Activated CD4-positive, alpha-beta T cell treated with anti-CD3 and anti-CD28 coated beads for 24 hours (primary cell): ENCODE measurements around the gene IFIT5.
"Not testable (repeated sequence)": the region's sequence is repeated elsewhere in the genome, so short reads cannot be mapped to it uniquely, and the experiment has no call there.

Experiments
- DNase-seq, 2 donors: peaks; one replicate each; pipeline ENCODE4 v3.0.0-alpha.2; 2020; ENCODE audit warnings: low read depth in 2 of 2

Gene IFIT5

GRCh38 chr10:89431977-89432376, 17.6 kb downstream of the IFIT5 start:
- no peak for DNase-seq

- no peak for DNase-seq
Observed at GRCh38 chr10:89438525-89438924, 24.2 kb downstream of the IFIT5 start.

GRCh38 chr10:89440226-89441009, 26.1 kb downstream of the IFIT5 start:
- no peak for DNase-seq

- DNase-seq = no peak
Observed at GRCh38 chr10:89442289-89442688, 27.9 kb downstream of the IFIT5 start.

GRCh38 chr10:89444819-89445218, 30.5 kb downstream of the IFIT5 start:
- DNase-seq = not testable (repeated sequence)

- no peak for DNase-seq
Observed at GRCh38 chr10:89450901-89451300, 36.5 kb downstream of the IFIT5 start.

GRCh38 chr10:89452193-89452592, 37.8 kb downstream of the IFIT5 start:
- DNase-seq = no peak

- DNase-seq = no peak
Observed at GRCh38 chr10:89454561-89455347, 40.4 kb downstream of the IFIT5 start.

- DNase-seq = no peak
Observed at GRCh38 chr10:89458291-89458690, 43.9 kb downstream of the IFIT5 start.

- DNase-seq = no peak
Observed at GRCh38 chr10:89458784-89459183, 44.4 kb downstream of the IFIT5 start.

- no peak for DNase-seq
Observed at GRCh38 chr10:89463846-89464537, 49.6 kb downstream of the IFIT5 start.

- no peak for DNase-seq
Observed at GRCh38 chr10:89465196-89465595, 50.8 kb downstream of the IFIT5 start.

- no peak for DNase-seq
Observed at GRCh38 chr10:89466599-89467035, 52.2 kb downstream of the IFIT5 start.

- no peak for DNase-seq
Observed at GRCh38 chr10:89468191-89468965, 54.0 kb downstream of the IFIT5 start.

- no peak for DNase-seq
Observed at GRCh38 chr10:89469517-89469916, 55.1 kb downstream of the IFIT5 start.
